Neutrophil (primary cell): ENCODE measurements around the gene RGPD6.
"Not testable (repeated sequence)": the region's sequence is repeated elsewhere in the genome, so short reads cannot be mapped to it uniquely, and the experiment has no call there.

ENCODE experiments used
- H3K27ac ChIP-seq: fragments of 200-600 bp; sonication (generic); 2 replicates; pipeline ENCODE4 v1.5.1; 2016; ENCODE audit warnings: mild to moderate bottlenecking, moderate library complexity
- H3K27me3 ChIP-seq: fragments of 200-600 bp; sonication (generic); 2 replicates; pipeline ENCODE4 v1.6.0; 2016; ENCODE audit warnings: mild to moderate bottlenecking
- H3K36me3 ChIP-seq: fragments of 200-600 bp; sonication (generic); 2 replicates; pipeline ENCODE4 v1.5.1; 2017
- H3K4me1 ChIP-seq, 2 experiments: fragments of 200-600 bp in 1 of 2; sonication (generic) in 1 of 2; 1 replicate in 1 of 2; 2 replicates in 1 of 2; pipeline versions ENCODE4 v1.5.1 to v1.6.1; 2013 to 2016; ENCODE audit warnings: low read depth in 1 of 2, low read length in 1 of 2, mild to moderate bottlenecking in 1 of 2, moderate library complexity in 1 of 2; ENCODE audit not compliant: control insufficient read depth in 1 of 2, insufficient read depth in 1 of 2
- H3K4me3 ChIP-seq, 2 experiments: fragments of 200-600 bp in 1 of 2; sonication (generic) in 1 of 2; 1 replicate in 1 of 2; 2 replicates in 1 of 2; pipeline ENCODE4 v1.5.1; 2013 to 2016; ENCODE audit warnings: low read depth in 1 of 2, low read length in 1 of 2, mild to moderate bottlenecking in 1 of 2, moderate library complexity in 1 of 2
- H3K9me3 ChIP-seq: fragments of 200-600 bp; sonication (generic); 2 replicates; pipeline ENCODE4 v1.5.1; 2016

RGPD6 gene

DNA sequence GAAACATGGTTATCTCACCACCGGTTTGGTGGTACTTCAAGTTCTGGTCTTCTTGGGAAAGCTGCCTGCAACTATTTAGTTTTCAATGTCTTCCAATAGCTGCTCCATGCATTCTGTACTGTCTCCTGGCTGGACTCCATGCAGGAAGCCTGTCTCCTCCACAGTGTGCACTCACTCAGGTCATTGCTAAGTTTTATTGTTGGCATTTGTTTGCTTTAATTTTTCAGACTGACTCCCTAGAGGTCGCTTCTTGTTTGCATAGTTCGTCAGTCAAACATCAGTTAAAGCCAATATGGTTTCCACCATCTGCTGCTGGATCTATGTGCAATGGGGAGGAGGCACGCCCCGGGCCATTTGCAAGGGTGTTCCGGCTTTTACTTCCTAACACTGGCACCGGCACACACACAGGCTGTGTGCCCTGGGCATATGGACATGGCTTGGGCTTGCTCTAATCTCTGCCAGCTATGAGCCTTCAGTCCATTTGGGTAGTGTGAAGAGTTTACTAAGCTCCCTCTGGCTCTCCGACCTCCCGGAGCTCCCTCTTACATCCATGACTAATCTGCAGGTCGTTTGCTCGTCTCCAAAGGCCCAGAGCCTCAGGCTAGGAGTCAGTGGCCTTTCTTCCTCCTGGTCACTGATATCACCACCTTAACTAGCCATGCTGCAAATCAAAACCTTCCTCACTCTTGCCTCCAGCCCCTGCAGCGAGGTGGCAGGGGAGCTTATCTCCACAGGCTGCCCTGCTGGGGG, 2.4 kb upstream of the RGPD6 start:
- not testable (repeated sequence) for H3K36me3 ChIP-seq, H3K4me3 ChIP-seq, H3K4me1 ChIP-seq, H3K27me3 ChIP-seq, H3K9me3 ChIP-seq, H3K27ac ChIP-seq

GRCh38 chr2:110578429-110578828, 1.4 kb upstream of the RGPD6 start:
- not testable (repeated sequence) for H3K27ac ChIP-seq, H3K4me1 ChIP-seq, H3K9me3 ChIP-seq, H3K4me3 ChIP-seq, H3K27me3 ChIP-seq, H3K36me3 ChIP-seq

GRCh38 chr2:110499755-110500377, 77.2 kb downstream of the RGPD6 start:
- not testable (repeated sequence) for H3K9me3 ChIP-seq, H3K27me3 ChIP-seq, H3K4me3 ChIP-seq, H3K27ac ChIP-seq, H3K4me1 ChIP-seq, H3K36me3 ChIP-seq

GRCh38 chr2:110496027-110496426, 81.0 kb downstream of the RGPD6 start:
- not testable (repeated sequence) for H3K4me3 ChIP-seq, H3K27ac ChIP-seq, H3K4me1 ChIP-seq, H3K27me3 ChIP-seq, H3K36me3 ChIP-seq, H3K9me3 ChIP-seq

GRCh38 chr2:110494488-110494887, 82.5 kb downstream of the RGPD6 start:
- H3K4me1 ChIP-seq, H3K9me3 ChIP-seq, H3K36me3 ChIP-seq, H3K4me3 ChIP-seq, H3K27ac ChIP-seq, H3K27me3 ChIP-seq: not testable (repeated sequence)

DNA sequence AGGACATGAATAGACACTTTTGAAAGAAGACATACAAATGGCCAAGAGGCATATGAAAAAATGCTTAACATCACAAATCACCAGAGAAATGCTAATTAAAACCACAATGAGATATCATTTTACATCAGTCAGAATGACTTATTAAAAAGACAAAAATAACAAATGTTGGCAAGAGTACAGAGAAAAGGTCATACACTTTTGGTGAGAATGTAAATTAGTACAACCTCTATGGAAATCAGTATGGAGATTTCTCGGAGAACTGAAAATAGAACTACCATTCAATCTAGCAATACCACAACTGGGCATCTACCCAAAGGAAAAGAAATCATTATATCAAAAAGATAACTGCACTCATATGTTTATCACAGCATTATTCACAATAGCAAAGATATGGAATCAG, 88.0 kb downstream of the RGPD6 start:
- H3K4me3 ChIP-seq, H3K36me3 ChIP-seq, H3K9me3 ChIP-seq, H3K27ac ChIP-seq, H3K27me3 ChIP-seq, H3K4me1 ChIP-seq: not testable (repeated sequence)

DNA sequence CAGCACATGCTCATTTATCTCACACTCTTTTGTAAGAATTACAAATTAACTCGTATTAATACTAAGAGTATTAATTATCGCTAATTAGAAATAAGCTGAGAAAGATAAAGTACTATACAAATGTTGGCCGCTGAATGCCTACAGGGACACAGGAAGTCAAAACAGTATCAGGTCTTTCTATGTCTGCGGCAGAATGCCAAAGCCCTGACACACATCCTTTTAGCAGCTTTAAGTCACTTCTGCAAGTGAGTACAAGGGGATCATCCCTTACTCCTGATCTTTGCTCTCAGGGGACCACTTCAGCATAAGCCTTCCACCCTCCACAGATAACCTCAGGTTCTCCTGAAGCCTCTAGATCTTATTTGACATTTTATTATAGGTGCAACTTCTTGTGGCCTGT, 94.3 kb downstream of the RGPD6 start:
- not testable (repeated sequence) for H3K4me3 ChIP-seq, H3K9me3 ChIP-seq, H3K4me1 ChIP-seq, H3K36me3 ChIP-seq, H3K27me3 ChIP-seq, H3K27ac ChIP-seq

DNA sequence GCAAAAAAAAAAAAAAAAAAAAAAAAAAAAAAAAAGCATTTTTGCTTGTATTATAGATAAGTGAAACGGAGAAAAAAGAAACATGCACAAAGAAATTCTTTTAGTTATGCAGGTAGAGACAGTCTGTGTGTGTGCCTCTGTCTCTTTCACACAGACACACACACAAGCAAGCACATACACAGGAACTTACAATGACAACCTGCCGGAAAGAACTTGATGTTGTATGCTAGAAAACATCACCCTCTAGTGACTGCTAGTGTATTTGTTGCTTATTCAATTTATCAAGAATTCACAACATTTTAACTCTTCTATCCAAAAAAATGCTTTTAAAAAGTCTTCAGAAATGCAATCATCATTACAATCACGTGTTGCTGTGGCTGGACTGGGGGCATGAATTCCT, 95.8 kb downstream of the RGPD6 start:
- not testable (repeated sequence) for H3K4me1 ChIP-seq, H3K9me3 ChIP-seq, H3K27ac ChIP-seq, H3K4me3 ChIP-seq, H3K27me3 ChIP-seq, H3K36me3 ChIP-seq

GRCh38 chr2:110480084-110480483, 96.9 kb downstream of the RGPD6 start:
- not testable (repeated sequence) for H3K4me3 ChIP-seq, H3K4me1 ChIP-seq, H3K27ac ChIP-seq, H3K36me3 ChIP-seq, H3K9me3 ChIP-seq, H3K27me3 ChIP-seq

- H3K27ac ChIP-seq, H3K36me3 ChIP-seq, H3K4me1 ChIP-seq, H3K9me3 ChIP-seq, H3K4me3 ChIP-seq, H3K27me3 ChIP-seq: not testable (repeated sequence)
These were observed 99.7 kb downstream of the RGPD6 start for GRCh38 chr2:110477370-110477769.

DNA sequence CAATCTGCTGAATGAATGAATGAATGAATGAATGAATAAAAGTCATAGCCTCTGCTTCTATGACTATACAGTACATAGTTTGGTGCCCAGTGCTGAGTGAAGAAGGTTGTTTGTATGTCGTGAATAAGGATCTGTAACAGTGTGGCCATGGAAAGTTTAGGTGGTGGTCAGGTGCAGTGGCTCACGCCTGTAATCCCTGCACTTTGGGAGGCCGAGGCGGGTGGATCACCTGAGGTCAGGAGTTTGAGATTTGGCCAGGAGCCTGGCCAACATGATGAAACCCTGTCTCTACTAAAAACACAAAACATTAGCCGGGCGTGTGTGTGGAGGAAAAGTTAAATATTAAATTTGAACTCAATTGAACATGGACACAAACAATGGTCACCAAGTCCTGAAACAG, 100.1 kb downstream of the RGPD6 start:
- H3K27me3 ChIP-seq, H3K4me1 ChIP-seq, H3K36me3 ChIP-seq, H3K4me3 ChIP-seq, H3K27ac ChIP-seq, H3K9me3 ChIP-seq: not testable (repeated sequence)

- not testable (repeated sequence) for H3K27ac ChIP-seq, H3K9me3 ChIP-seq, H3K27me3 ChIP-seq, H3K36me3 ChIP-seq, H3K4me1 ChIP-seq, H3K4me3 ChIP-seq
These were observed 101.2 kb downstream of the RGPD6 start for GRCh38 chr2:110475627-110476359.

- H3K27me3 ChIP-seq, H3K27ac ChIP-seq: not testable (repeated sequence)
These were observed 102.1 kb downstream of the RGPD6 start for GRCh38 chr2:110474898-110475297.

GRCh38 chr2:110473059-110473358, 104.0 kb downstream of the RGPD6 start:
- not testable (repeated sequence) for H3K9me3 ChIP-seq, H3K4me3 ChIP-seq, H3K36me3 ChIP-seq, H3K4me1 ChIP-seq, H3K27me3 ChIP-seq, H3K27ac ChIP-seq

More at GRCh38 chr2:110474898-110475297, 102.1 kb downstream of the RGPD6 start:
- H3K4me1 ChIP-seq, H3K9me3 ChIP-seq, H3K4me3 ChIP-seq, H3K36me3 ChIP-seq: not testable (repeated sequence)
